GM21737 (cell line): ENCODE results near the gene ZP3.
"Not testable (repeated sequence)": the region's sequence is repeated elsewhere in the genome, so short reads cannot be mapped to it uniquely, and the experiment has no call there.

Experiments used
- ATAC-seq: cut with Tn5 transposase; IDR thresholded peaks from one replicate; pipeline ENCODE4 v1.9.1; 2021; ENCODE audit warnings: mild to moderate bottlenecking, moderate library complexity; ENCODE audit not compliant: unreplicated experiment

ZP3 gene

GRCh38 chr7:76424413-76425111 is at the start of gene ZP3:
Gene ZP3, plus strand, starts transcription at chr7:76424950. Its CDS starts 15 bp downstream, at chr7:76424965.
- ATAC-seq: no peak

- ATAC-seq: no peak
Measured at GRCh38 chr7:76375251-76375650, 49.5 kb upstream of the ZP3 start.

GRCh38 chr7:76377186-76377918 is 47.4 kb upstream of the ZP3 start:
- no peak for ATAC-seq

- no peak for ATAC-seq
Measured at GRCh38 chr7:76380623-76380966, 44.2 kb upstream of the ZP3 start.

GRCh38 chr7:76381814-76382213 is 42.9 kb upstream of the ZP3 start:
- ATAC-seq: no peak

GRCh38 chr7:76383089-76383944 is 41.4 kb upstream of the ZP3 start:
- no peak for ATAC-seq

GRCh38 chr7:76386691-76387260 is 38.0 kb upstream of the ZP3 start:
- ATAC-seq: no peak

- not testable (repeated sequence) for ATAC-seq
Measured at GRCh38 chr7:76387789-76388188, 37.0 kb upstream of the ZP3 start.

- ATAC-seq: no peak
Measured at GRCh38 chr7:76390092-76390491, 34.7 kb upstream of the ZP3 start.

GRCh38 chr7:76392531-76393115 is 32.1 kb upstream of the ZP3 start:
- no peak for ATAC-seq

GRCh38 chr7:76393116-76394031 is 31.4 kb upstream of the ZP3 start:
- peak; percentile 89 for ATAC-seq

- ATAC-seq: no peak
Measured at GRCh38 chr7:76394957-76395356, 29.8 kb upstream of the ZP3 start.

- ATAC-seq: not testable (repeated sequence)
Measured at GRCh38 chr7:76395605-76395964, 29.2 kb upstream of the ZP3 start.

GRCh38 chr7:76395965-76396726 is 28.6 kb upstream of the ZP3 start:
- no peak for ATAC-seq

- ATAC-seq: no peak
Measured at GRCh38 chr7:76396864-76397263, 27.9 kb upstream of the ZP3 start.

- no peak for ATAC-seq
Measured at GRCh38 chr7:76397409-76398183, 27.2 kb upstream of the ZP3 start.

- ATAC-seq: no peak
Measured at GRCh38 chr7:76400248-76400647, 24.5 kb upstream of the ZP3 start.

GRCh38 chr7:76403097-76403496 is 21.7 kb upstream of the ZP3 start:
- ATAC-seq: not testable (repeated sequence)
